ENCODE results near the gene ZACN.
"Not testable (repeated sequence)": the region's sequence is repeated elsewhere in the genome, so short reads cannot be mapped to it uniquely, and the experiment has no call there.

Gene ZACN

GRCh38 chr17:76048025-76048605 is 30.9 kb upstream of the ZACN start:
- Histone ChIP-seq H3K9ac (ENCODE audit: low read length) (no peak overlapping the region), H3K4me3 (ENCODE audit: low read length) (no peak overlapping the region), H3K27ac (ENCODE audit: low read depth, low read length) (peak overlapping the region; percentile 78), H3K27me3 (ENCODE audit: control insufficient read depth, insufficient read depth, low read length) (no peaks in the 10 kb centered on the region), H3K36me3 (ENCODE audit: control insufficient read depth, insufficient read depth, low read length) (peaks cover 46% of the 10 kb centered on the region), H3K4me1 (ENCODE audit: control insufficient read depth, insufficient read depth, low read length) (peaks cover 10% of the 10 kb centered on the region)

- Histone ChIP-seq H3K27ac (ENCODE audit: low read depth, low read length) (peak overlapping the region; percentile 78), H3K27me3 (ENCODE audit: control insufficient read depth, insufficient read depth, low read length) (no peaks in the 10 kb centered on the region), H3K9ac (ENCODE audit: low read length) (no peak overlapping the region), H3K4me1 (ENCODE audit: control insufficient read depth, insufficient read depth, low read length) (peaks cover 10% of the 10 kb centered on the region), H3K36me3 (ENCODE audit: control insufficient read depth, insufficient read depth, low read length) (peaks cover 47% of the 10 kb centered on the region), H3K4me3 (ENCODE audit: low read length) (no peak overlapping the region)
Observed at GRCh38 chr17:76048711-76049110, 30.3 kb upstream of the ZACN start.

- Histone ChIP-seq H3K4me3 (ENCODE audit: low read length) (no peak overlapping the region), H3K9ac (ENCODE audit: low read length) (no peak overlapping the region), H3K4me1 (ENCODE audit: control insufficient read depth, insufficient read depth, low read length) (peaks cover 10% of the 10 kb centered on the region), H3K27me3 (ENCODE audit: control insufficient read depth, insufficient read depth, low read length) (no peaks in the 10 kb centered on the region), H3K27ac (ENCODE audit: low read depth, low read length) (peak overlapping the region; percentile 29), H3K36me3 (ENCODE audit: control insufficient read depth, insufficient read depth, low read length) (peaks cover 44% of the 10 kb centered on the region)
Observed at GRCh38 chr17:76049239-76049638, 29.7 kb upstream of the ZACN start.

GRCh38 chr17:76049836-76050537 is 29.0 kb upstream of the ZACN start:
- H3K4me3 ChIP-seq (ENCODE audit: low read length), result no peak overlapping the region
- H3K4me1 ChIP-seq (ENCODE audit: control insufficient read depth, insufficient read depth, low read length), result peaks cover 10% of the 10 kb centered on the region
- H3K27ac ChIP-seq (ENCODE audit: low read depth, low read length), result peak overlapping the region; percentile 69
- H3K9ac ChIP-seq (ENCODE audit: low read length), result no peak overlapping the region
- H3K36me3 ChIP-seq (ENCODE audit: control insufficient read depth, insufficient read depth, low read length), result peaks cover 37% of the 10 kb centered on the region
- no peaks in the 10 kb centered on the region for H3K27me3 ChIP-seq (ENCODE audit: control insufficient read depth, insufficient read depth, low read length)

GRCh38 chr17:76050538-76051467 is 28.2 kb upstream of the ZACN start:
- Histone ChIP-seq H3K4me1 (ENCODE audit: control insufficient read depth, insufficient read depth, low read length) (peaks cover 10% of the 10 kb centered on the region), H3K4me3 (ENCODE audit: low read length) (no peak overlapping the region), H3K36me3 (ENCODE audit: control insufficient read depth, insufficient read depth, low read length) (peaks cover 35% of the 10 kb centered on the region), H3K9ac (ENCODE audit: low read length) (no peak overlapping the region), H3K27me3 (ENCODE audit: control insufficient read depth, insufficient read depth, low read length) (no peaks in the 10 kb centered on the region), H3K27ac (ENCODE audit: low read depth, low read length) (peak overlapping the region; percentile 69)

GRCh38 chr17:76051561-76051960 is 27.4 kb upstream of the ZACN start:
- Histone ChIP-seq H3K4me1 (ENCODE audit: control insufficient read depth, insufficient read depth, low read length) (peaks cover 10% of the 10 kb centered on the region), H3K27ac (ENCODE audit: low read depth, low read length) (peak overlapping the region; percentile 69), H3K27me3 (ENCODE audit: control insufficient read depth, insufficient read depth, low read length) (no peaks in the 10 kb centered on the region), H3K9ac (ENCODE audit: low read length) (no peak overlapping the region), H3K36me3 (ENCODE audit: control insufficient read depth, insufficient read depth, low read length) (peaks cover 31% of the 10 kb centered on the region), H3K4me3 (ENCODE audit: low read length) (no peak overlapping the region)

- Histone ChIP-seq H3K9ac (ENCODE audit: low read length) (no peak overlapping the region), H3K4me3 (ENCODE audit: low read length) (no peak overlapping the region), H3K27ac (ENCODE audit: low read depth, low read length) (no peak overlapping the region), H3K36me3 (ENCODE audit: control insufficient read depth, insufficient read depth, low read length) (peaks cover 34% of the 10 kb centered on the region), H3K4me1 (ENCODE audit: control insufficient read depth, insufficient read depth, low read length) (peaks cover 8% of the 10 kb centered on the region), H3K27me3 (ENCODE audit: control insufficient read depth, insufficient read depth, low read length) (no peaks in the 10 kb centered on the region)
Observed at GRCh38 chr17:76053246-76054111, 25.5 kb upstream of the ZACN start.

GRCh38 chr17:76054112-76054476 is 24.9 kb upstream of the ZACN start:
- Histone ChIP-seq H3K27ac (ENCODE audit: low read depth, low read length) (no peak overlapping the region), H3K36me3 (ENCODE audit: control insufficient read depth, insufficient read depth, low read length) (peaks cover 33% of the 10 kb centered on the region), H3K4me1 (ENCODE audit: control insufficient read depth, insufficient read depth, low read length) (peaks cover 2% of the 10 kb centered on the region), H3K4me3 (ENCODE audit: low read length) (no peak overlapping the region), H3K27me3 (ENCODE audit: control insufficient read depth, insufficient read depth, low read length) (no peaks in the 10 kb centered on the region), H3K9ac (ENCODE audit: low read length) (no peak overlapping the region)

- H3K27me3 ChIP-seq (ENCODE audit: control insufficient read depth, insufficient read depth, low read length), result no peaks in the 10 kb centered on the region
- H3K4me1 ChIP-seq (ENCODE audit: control insufficient read depth, insufficient read depth, low read length), result no peaks in the 10 kb centered on the region
- H3K27ac ChIP-seq (ENCODE audit: low read depth, low read length), result no peak overlapping the region
- no peak overlapping the region for H3K9ac ChIP-seq (ENCODE audit: low read length)
- H3K36me3 ChIP-seq (ENCODE audit: control insufficient read depth, insufficient read depth, low read length), result peaks cover 31% of the 10 kb centered on the region
- H3K4me3 ChIP-seq (ENCODE audit: low read length), result no peak overlapping the region
Observed at GRCh38 chr17:76056882-76057281, 22.1 kb upstream of the ZACN start.

GRCh38 chr17:76058264-76058663 is 20.7 kb upstream of the ZACN start:
- H3K9ac ChIP-seq (ENCODE audit: low read length); H3K4me1 ChIP-seq (ENCODE audit: control insufficient read depth, insufficient read depth, low read length); H3K27ac ChIP-seq (ENCODE audit: low read depth, low read length); H3K27me3 ChIP-seq (ENCODE audit: control insufficient read depth, insufficient read depth, low read length); H3K4me3 ChIP-seq (ENCODE audit: low read length): not testable (repeated sequence)
- peaks cover 30% of the 10 kb centered on the region for H3K36me3 ChIP-seq (ENCODE audit: control insufficient read depth, insufficient read depth, low read length)

- Histone ChIP-seq H3K27me3 (ENCODE audit: control insufficient read depth, insufficient read depth, low read length) (no peaks in the 10 kb centered on the region), H3K9ac (ENCODE audit: low read length) (no peak overlapping the region), H3K27ac (ENCODE audit: low read depth, low read length) (no peak overlapping the region), H3K4me1 (ENCODE audit: control insufficient read depth, insufficient read depth, low read length) (no peaks in the 10 kb centered on the region), H3K36me3 (ENCODE audit: control insufficient read depth, insufficient read depth, low read length) (peaks cover 33% of the 10 kb centered on the region), H3K4me3 (ENCODE audit: low read length) (no peak overlapping the region)
Observed at GRCh38 chr17:76063875-76064546, 15.0 kb upstream of the ZACN start.
